ENCODE results near the gene PEX19.
"Not testable (repeated sequence)": the region's sequence is repeated elsewhere in the genome, so short reads cannot be mapped to it uniquely, and the experiment has no call there.

The PEX19 gene, protein sequence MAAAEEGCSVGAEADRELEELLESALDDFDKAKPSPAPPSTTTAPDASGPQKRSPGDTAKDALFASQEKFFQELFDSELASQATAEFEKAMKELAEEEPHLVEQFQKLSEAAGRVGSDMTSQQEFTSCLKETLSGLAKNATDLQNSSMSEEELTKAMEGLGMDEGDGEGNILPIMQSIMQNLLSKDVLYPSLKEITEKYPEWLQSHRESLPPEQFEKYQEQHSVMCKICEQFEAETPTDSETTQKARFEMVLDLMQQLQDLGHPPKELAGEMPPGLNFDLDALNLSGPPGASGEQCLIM

GRCh38 chr1:160284782-160285344 is at the start of gene PEX19:
Gene PEX19 (minus strand): TSS chr1:160285133. CDS start chr1:160285124, 9 bp downstream.
- DNase-seq, result peak; percentile 90 to 98

GRCh38 chr1:160332516-160332915 is 47.6 kb upstream of the PEX19 start:
- DNase-seq, result no peak

DNA sequence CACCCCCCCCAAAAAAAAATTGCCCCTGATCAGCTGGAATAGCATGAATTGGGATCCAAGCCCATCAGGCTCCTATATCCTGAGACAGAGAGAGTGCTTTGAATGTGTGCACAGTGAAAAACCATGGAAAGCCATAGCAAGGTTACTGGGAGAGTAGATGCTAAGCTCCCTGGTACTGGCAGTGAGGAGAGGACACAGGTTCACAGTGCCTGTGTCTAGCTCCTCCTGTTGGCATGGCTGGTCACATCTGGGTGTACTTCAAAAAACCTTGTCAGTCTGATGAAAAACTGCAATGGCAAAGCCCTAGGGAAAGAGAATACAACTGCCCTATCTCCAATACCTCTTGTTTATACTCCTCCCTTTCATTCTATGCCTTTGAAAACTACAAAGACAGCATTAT is 45.2 kb upstream of the PEX19 start:
- peak; percentile 32 to 48 for DNase-seq

DNA sequence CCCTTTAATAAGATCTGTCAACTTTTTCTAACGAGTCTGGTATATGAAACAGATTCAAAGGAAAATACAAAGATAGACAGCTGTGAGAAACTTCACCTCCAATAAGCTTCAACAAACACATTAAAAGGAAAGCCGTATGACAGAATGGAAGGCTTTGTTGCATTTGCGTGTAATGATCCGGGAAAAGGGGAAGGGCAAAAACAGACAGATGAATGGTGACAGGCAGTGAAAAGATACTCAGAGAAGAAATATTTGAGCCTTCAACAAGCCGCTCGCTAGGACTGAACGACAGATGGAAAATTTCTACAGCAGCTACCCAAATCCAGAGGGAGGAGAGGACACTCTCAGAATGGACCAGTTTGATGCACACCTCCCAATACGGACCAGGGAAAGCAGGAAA is 43.3 kb upstream of the PEX19 start:
- DNase-seq, result peak in 1 of 2 experiments; percentile 52

DNA sequence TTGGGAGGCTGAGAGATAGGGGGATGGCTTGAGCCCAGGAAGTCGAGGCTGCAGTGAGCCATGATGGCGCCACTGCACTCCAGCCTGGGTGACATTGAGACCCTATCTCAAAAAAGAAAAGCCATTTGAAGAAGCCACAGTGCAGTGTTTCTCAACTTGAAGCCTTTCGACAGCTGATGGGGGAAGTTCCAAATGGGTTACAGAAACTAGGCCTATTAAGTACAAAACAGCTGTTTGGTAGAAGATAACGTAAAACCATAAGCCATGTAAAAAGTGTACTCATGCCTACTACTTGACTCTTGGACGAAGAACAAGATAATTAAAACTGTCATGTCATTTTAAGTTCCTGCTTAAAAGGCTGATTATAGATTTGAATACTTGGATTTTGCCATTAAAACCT is 41.5 kb upstream of the PEX19 start:
- no peak for DNase-seq

- peak; percentile 97 to 98 for DNase-seq
These were observed 40.3 kb upstream of the PEX19 start for GRCh38 chr1:160325252-160325651.

DNA sequence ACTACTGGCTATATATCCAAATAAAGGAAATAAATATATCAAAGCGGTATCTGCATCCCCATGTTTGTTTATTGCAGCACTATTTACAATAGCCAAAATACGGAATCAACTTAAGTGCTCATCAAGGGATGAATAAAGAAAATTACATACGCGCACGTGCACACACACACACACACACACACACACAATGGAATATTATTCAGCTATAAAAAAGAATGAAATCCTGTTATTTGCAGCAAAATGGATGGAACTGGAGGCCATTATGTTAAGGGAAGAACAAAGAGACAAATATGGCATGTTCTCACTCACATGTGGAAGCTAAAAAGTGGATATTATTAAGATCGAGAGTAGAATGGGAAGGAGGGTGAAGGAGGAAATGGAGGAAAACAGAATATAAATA is 37.9 kb upstream of the PEX19 start:
- no peak for DNase-seq

DNA sequence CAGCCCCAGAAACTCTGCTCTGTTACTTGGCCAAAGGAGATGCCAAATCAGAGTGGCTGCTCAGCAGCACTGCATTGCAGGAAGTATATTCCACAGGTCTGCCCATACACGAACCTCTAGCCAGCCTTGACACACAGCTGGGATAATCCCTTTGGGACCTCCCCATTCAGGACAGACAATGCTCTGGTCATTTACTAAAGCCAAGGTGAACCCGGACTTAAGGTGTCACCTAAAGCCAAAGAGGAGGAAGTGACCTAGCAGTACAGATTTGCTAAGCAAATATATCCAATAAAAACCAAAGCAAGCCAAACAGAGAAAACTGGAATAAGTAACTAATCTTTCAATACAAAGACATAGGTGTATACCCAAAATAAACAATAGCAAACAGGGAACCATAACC is 30.4 kb upstream of the PEX19 start:
- DNase-seq, result no peak

DNA sequence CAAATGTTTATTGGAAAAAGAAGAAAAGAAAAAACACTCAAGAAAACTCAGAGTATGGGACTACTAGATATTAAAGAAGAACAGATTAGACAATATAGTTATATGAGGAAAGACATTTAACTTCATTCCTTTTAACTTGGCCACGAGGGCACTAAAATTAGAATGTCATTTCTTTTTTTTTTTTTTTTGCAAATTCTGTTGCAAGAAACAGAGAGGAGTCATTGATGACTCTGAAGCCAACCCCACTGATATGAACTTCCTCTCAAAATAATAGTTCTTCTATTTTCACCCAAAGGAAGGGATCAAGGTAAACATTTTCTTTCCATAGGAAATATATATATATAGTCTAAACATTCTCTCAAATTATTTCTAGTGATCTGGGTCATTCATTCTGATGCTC is 24.6 kb upstream of the PEX19 start:
- no peak for DNase-seq

DNA sequence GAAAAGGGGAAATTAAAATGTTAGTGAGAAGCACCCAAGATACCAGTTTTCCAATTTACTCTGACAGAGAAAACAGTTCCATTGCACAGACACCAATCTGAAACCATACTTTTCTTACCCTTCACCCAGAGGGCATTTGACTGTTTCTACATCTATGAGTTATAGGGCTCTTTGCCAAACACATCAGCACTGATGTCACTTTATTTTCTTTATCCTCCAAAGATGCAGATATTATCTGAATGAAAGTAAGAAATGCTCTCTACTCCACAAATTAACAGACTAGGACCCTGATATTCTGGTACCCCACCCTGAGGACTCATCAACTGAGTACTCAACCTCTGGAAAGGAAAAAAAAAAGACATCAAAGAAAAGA is 24.2 kb upstream of the PEX19 start:
- DNase-seq, result no peak

DNA sequence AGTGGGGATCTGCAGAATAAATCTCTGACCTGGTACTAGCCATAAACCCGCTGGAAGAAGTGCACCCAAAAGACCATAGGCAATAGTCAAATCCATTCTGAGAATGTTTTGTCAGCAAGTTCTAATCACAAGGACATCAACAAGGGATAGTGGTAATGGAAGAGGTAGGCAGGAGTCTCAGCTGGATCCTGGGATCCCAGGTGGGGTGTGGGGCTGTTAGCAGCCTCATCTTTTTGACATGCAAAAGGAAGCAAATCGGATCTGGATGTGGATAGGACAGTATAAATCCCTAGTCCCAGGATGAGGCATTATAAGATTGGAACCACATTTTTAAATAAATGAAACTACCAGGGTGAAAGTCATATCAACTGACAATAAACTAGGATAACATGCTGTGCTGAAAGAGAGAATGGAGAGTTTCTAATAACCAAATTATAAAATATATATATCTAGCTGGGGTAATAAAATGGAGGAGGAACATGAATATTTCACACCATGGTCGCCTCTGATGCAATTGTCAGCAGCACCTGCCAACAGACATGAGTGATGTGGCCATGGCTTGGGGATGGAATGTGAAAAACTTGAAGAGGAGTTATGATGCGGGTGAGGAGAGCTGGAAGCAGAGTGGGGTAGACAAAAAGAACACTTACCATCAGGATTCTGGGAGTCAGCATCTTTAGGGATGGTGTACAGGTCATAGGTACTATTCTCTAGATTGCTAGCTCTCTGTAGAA is 23.7 kb upstream of the PEX19 start:
- DNase-seq, result no peak

DNA sequence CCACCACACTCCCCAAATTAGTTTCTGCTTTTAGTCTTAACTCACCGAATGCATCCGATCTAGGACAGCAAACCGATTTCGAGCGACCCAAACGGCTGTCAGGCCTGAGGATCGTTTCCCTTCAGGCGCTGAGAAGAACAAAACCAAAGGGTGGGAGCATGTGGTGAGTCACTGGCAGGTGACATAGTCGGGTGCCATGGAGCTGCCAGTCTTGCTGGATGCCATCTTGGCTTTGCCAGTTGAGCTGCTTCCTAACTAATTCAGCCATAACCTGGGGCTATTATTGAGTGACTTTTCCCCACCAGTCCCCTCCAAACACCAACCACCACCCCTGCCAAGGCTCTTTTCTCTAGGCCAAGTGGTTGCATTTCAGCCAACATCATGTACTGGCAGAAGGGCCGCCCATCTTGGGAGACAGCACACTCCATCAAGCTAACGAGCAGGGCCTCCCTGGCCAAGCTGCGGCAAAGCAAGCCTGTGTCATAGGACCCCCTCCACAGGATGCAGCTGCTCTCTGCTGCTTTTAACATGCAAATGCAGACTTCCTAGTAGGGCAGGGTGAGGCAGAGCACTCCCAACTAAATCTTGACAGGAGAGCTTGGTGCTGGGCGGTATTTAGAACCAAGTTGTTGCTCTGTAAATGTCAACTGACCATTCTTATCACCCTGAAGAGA is 22.3 kb upstream of the PEX19 start:
- DNase-seq, result no peak

DNA sequence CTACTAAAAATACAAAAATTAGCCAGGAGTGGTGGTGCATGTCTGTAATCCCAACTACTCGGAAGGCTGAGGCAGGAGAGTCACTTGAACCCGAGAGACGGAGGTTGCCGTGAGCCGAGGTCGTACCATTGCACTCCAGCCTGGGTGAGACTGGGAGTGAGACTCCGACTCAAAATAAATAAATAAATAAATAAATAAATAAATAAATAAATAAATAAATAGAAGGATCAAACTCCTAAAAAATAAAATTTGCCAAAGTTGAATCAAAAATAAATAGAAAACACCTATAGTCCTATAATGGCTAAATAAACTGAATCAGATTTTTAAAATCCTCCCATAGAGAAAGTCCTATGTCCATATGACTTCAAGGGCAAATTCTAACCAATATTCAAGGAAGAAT is 15.2 kb upstream of the PEX19 start:
- no peak for DNase-seq

- DNase-seq, result no peak
These were observed 11.1 kb upstream of the PEX19 start for GRCh38 chr1:160296036-160296435.

DNA sequence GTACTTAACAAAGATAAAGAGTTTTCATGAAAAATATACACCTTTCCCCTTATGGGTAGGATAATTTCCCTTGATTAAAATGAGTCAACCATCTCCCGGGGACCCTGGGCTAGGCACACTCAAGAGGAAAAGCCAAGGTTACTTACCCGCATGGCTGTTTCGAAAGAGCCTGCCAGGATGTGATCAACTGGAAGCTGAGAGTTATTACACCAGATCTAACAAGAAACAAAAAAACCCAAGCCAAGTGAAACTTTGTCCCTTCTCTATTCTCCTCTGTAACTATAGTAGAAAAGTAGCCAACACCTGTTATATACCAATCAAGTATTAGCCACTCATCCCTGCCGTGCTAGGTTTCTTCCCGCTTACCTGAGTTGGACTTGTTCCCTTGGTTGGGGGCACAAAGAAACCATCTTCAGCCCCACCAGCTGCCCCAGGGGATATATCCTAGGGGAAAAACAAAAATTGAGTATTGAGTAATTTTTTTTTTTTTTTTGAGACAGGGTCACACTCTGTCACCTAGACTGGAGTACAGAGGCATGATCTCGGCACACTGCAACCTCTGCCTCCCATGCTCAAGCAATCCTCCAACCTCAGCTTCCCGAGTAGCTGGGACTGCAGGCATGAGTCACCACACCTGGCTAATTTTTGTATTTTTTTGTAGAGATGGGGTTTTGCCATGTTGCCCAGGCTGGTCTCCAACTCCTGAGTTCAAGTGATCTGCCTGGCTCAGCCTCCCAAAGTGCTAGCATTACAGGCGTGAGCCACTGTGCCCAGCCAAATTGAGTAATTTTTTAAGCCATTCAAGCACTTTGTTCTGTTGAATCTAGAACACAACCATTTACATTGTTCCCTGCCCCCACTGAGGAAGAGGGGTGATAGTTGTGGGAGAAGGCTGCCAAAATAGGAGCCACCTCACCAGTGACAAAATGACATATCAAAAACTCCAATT is 8.4 kb upstream of the PEX19 start:
- no peak for DNase-seq

GRCh38 chr1:160291248-160292220 is 6.6 kb upstream of the PEX19 start:
- peak; percentile 42 to 61 for DNase-seq

GRCh38 chr1:160287769-160288168 is 2.8 kb upstream of the PEX19 start:
- not testable (repeated sequence) for DNase-seq

GRCh38 chr1:160285506-160285905 is 573 bp upstream of the PEX19 start:
- DNase-seq, result no peak

DNA sequence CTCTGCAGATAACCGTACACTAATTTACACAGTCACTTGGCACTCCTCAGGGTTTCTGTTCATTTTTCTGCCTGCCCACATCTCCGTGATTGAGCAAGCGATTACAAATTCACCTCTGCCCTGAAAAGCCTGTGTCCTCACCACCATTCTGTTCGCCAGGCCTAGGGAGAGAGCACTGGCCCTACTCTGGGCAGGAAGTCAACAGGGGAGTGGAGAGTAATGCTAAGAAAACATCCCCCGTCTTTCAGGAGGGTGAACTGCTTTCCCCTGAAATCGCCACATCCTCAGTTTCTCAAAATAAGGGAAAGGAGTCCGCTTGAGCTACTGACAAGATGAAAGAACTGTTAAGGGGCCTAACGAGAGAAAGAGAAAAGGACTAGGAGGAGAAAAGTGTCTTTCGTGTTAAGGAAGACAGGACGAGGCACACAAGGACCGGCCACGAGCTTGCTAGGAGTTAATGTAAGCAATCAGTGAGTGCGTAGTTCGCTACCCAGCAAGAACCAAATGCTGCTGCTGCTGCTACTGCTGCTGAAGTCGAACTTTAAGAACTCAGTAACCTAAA is 632 bp downstream of the PEX19 start:
- DNase-seq, result no peak

GRCh38 chr1:160282807-160283206 is 2.1 kb downstream of the PEX19 start:
- DNase-seq, result no peak

GRCh38 chr1:160277987-160278386 is 6.9 kb downstream of the PEX19 start:
- no peak for DNase-seq
